Suprapubic skin (tissue), 4 donors: ENCODE results near the gene CLCF1. TPM values are rescaled to one million over a fixed set of nuclear protein-coding genes. Genes with fewer than 3 reads are reported as not detected.

Experiments used
- DNase-seq, 2 donors: peaks; one replicate each; pipeline ENCODE4 v3.0.0-alpha.2; 2019; ENCODE audit warnings: low spot score in 2 of 2
- H3K27ac ChIP-seq: fragments of 200-600 bp; sonication (generic); one replicate; pipeline ENCODE4 v1.5.1; 2019
- H3K27me3 ChIP-seq: fragments of 200-600 bp; sonication (generic); one replicate; pipeline ENCODE4 v1.5.1; 2019
- H3K36me3 ChIP-seq: fragments of 200-600 bp; sonication (generic); one replicate; pipeline ENCODE4 v1.5.1; 2019
- H3K4me1 ChIP-seq: fragments of 200-600 bp; sonication (generic); one replicate; pipeline ENCODE4 v1.5.1; 2019
- H3K4me3 ChIP-seq: fragments of 200-600 bp; sonication (generic); one replicate; pipeline ENCODE4 v1.5.1; 2019; ENCODE audit warnings: mild to moderate bottlenecking
- H3K9me3 ChIP-seq: fragments of 200-600 bp; sonication (generic); one replicate; pipeline ENCODE4 v1.5.1; 2019
- EP300 ChIP-seq: sonication (generic); formaldehyde crosslinking; IDR thresholded peaks from one replicate; pipeline ENCODE4 v1.6.1; 2017; ENCODE audit warnings: antibody characterized with exemption
- POLR2A ChIP-seq, 2 donors: fragments of 450-650 bp; IDR thresholded peaks; one replicate each; pipeline ENCODE4 v1.6.1; 2017; ENCODE audit warnings: antibody characterized with exemption in 2 of 2, mild to moderate bottlenecking in 2 of 2, moderate library complexity in 2 of 2
- POLR2AphosphoS5 ChIP-seq, 3 donors: sonication (generic); formaldehyde crosslinking; IDR thresholded peaks; one replicate each; pipeline ENCODE4 v1.6.1; 2017; ENCODE audit warnings: antibody characterized with exemption in 3 of 3
- WGBS: methylation state at CpG from one replicate; pipeline ENCODE4 v1.1.5; 2018; 5-methylcytosine and 5-hydroxymethylcytosine counted together
- total RNA-seq, 4 donors: library from RNA; depleted of rRNA; stranded (reverse); fragments of >200 nt; gene quantifications; one replicate each; pipeline ENCODE4 v1.1.0, GENCODE V29; 2016
- TF ChIP-seq, protein P1 (sequence below), 2 donors: fragments of 200-600 bp in 1 of 2; fragments of 450-650 bp in 1 of 2; sonication (generic) in 1 of 2; IDR thresholded peaks; one replicate each; pipeline ENCODE4 v1.5.1; 2016 to 2019; ENCODE audit warnings: antibody characterized with exemption in 2 of 2, mild to moderate bottlenecking in 1 of 2, moderate library complexity in 1 of 2

CLCF1 gene
- total RNA-seq, 4 donors from 2014 or later: 2.7 to 5.5 (median 4.0) TPM

DNA sequence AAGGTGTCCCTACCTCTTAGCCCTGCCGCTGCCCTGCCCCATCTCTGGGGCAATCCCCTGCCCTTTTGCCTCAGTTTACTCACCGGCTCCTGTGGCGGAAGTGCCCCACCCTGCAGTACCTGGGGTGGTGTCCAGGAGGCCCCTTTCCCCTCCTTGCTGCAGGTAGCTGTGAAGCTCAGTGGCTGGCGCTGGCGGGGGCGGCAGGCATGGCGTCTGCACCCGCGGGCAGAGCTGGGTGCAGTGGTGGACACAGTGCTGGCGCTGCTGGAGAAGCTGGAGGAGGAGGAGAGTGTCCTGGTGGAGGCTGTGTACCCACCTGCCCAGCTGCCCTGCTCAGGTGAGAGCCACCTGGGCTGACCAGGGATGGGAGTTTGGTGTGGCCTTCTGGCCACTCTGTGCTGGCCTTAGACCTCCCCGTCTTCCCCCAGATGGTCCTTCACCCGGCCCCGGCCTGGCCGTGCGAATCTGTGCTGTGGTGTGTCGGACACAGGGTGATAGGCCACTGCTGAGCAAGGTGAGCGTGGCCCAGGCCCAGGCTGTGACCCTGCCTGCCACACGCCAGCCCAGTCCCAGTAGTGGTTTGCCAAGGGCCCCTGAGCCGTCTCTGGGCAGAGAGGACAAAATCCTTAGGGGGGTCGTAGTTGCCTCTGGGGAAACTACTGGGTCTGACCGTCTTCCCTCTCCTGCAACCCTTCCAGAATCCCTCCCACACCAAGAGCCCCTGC lies 46.1 kb upstream of the CLCF1 start:
- H3K27ac ChIP-seq: peak overlapping the region; percentile 38
- H3K4me3 ChIP-seq: peak overlapping the region; percentile 87
- peaks cover 5% of the 10 kb centered on the region for H3K27me3 ChIP-seq
- no peaks in the 10 kb centered on the region for H3K9me3 ChIP-seq
- DNase-seq: no peak
- H3K36me3 ChIP-seq: no peaks in the 10 kb centered on the region
- 73% methylated on average over 5 of the region's 21 CpGs for WGBS
- TF ChIP-seq EP300: no peak
- no peak for TF ChIP-seq POLR2A (IDR thresholded peaks at IDR 0.05)
- TF ChIP-seq, protein P1, sequence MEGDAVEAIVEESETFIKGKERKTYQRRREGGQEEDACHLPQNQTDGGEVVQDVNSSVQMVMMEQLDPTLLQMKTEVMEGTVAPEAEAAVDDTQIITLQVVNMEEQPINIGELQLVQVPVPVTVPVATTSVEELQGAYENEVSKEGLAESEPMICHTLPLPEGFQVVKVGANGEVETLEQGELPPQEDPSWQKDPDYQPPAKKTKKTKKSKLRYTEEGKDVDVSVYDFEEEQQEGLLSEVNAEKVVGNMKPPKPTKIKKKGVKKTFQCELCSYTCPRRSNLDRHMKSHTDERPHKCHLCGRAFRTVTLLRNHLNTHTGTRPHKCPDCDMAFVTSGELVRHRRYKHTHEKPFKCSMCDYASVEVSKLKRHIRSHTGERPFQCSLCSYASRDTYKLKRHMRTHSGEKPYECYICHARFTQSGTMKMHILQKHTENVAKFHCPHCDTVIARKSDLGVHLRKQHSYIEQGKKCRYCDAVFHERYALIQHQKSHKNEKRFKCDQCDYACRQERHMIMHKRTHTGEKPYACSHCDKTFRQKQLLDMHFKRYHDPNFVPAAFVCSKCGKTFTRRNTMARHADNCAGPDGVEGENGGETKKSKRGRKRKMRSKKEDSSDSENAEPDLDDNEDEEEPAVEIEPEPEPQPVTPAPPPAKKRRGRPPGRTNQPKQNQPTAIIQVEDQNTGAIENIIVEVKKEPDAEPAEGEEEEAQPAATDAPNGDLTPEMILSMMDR (IDR thresholded peaks at IDR 0.05): no peak
- no peak for TF ChIP-seq POLR2AphosphoS5 (IDR thresholded peaks at IDR 0.05)
- peaks cover 70% of the 10 kb centered on the region for H3K4me1 ChIP-seq

DNA sequence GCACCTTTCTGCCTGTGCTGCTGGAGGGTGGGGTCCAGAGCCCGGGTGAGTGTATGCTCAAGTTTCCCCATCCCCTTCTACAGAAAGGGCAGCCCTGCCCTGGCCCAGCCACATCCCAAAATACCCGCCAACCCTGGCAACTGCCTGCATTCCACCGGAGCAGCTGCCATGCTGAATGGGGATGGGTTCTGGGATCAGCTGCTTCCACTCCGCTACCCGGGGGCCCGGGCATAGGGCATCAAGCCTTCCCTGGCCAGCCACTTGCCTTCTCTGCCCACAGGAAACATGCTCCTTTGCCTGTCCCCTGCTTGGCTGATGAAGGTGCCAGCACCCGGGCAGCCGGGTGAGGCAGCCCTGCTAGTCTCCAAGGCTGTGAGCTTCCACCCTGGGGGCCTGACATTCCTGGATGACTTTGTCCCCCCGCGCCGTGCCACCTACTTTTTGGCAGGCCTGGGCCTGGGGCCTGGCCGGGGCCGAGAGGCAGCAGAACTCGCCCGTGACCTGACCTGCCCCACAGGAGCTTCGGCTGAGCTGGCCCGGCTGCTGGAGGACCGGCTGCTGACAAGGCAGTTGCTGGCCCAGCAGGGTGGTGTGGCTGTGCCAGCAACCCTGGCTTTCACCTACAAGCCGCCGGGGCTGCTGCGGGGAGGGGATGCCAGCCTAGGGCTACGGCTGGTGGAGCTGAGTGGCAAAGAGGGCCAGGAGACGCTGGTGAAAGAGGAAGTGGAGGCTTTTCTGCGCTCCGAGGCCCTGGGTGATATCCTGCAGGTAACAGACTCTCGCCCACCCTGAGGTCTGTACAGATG lies 45.3 kb upstream of the CLCF1 start:
- H3K9me3 ChIP-seq: no peaks in the 10 kb centered on the region
- H3K36me3 ChIP-seq: no peaks in the 10 kb centered on the region
- 27% methylated on average over 20 of the region's 26 CpGs for WGBS
- peak overlapping the region; percentile 38 for H3K27ac ChIP-seq
- DNase-seq: no peak
- no peak overlapping the region for H3K4me3 ChIP-seq
- TF ChIP-seq, protein P1 (IDR thresholded peaks at IDR 0.05): no peak
- TF ChIP-seq EP300: no peak
- TF ChIP-seq POLR2A (IDR thresholded peaks at IDR 0.05): no peak
- no peak for TF ChIP-seq POLR2AphosphoS5 (IDR thresholded peaks at IDR 0.05)
- peaks cover 70% of the 10 kb centered on the region for H3K4me1 ChIP-seq
- H3K27me3 ChIP-seq: peaks cover 5% of the 10 kb centered on the region

DNA sequence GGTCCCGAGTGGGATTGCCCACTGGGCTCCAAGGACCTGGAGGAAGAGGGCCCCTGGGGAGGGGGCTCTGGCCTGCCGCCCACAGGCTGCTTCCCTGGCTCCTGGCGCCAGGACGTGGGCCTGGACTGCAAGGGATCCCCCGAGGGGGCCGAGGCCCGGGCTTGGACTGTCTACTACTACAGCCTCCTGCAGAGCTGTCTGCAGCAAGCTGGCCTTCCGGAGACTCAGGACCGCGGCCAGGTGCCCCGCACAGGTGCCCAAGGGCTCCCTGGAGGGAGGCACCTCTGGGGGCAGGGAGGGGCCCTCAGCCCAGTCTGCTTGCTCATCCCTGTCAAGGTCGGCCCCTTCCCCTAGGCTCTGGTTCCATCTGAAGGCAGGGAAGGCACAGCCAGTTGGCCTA lies 44.0 kb upstream of the CLCF1 start:
- Histone ChIP-seq H3K27ac (no peak overlapping the region), H3K9me3 (no peaks in the 10 kb centered on the region), H3K4me1 (peaks cover 67% of the 10 kb centered on the region), H3K27me3 (peaks cover 8% of the 10 kb centered on the region), H3K36me3 (no peaks in the 10 kb centered on the region), H3K4me3 (no peak overlapping the region)
- no peak for DNase-seq
- no CpG with 5 or more reads among the region's 12 CpGs for WGBS
- TF ChIP-seq POLR2AphosphoS5 (IDR thresholded peaks at IDR 0.05) (no peak), POLR2A (IDR thresholded peaks at IDR 0.05) (no peak)

DNA sequence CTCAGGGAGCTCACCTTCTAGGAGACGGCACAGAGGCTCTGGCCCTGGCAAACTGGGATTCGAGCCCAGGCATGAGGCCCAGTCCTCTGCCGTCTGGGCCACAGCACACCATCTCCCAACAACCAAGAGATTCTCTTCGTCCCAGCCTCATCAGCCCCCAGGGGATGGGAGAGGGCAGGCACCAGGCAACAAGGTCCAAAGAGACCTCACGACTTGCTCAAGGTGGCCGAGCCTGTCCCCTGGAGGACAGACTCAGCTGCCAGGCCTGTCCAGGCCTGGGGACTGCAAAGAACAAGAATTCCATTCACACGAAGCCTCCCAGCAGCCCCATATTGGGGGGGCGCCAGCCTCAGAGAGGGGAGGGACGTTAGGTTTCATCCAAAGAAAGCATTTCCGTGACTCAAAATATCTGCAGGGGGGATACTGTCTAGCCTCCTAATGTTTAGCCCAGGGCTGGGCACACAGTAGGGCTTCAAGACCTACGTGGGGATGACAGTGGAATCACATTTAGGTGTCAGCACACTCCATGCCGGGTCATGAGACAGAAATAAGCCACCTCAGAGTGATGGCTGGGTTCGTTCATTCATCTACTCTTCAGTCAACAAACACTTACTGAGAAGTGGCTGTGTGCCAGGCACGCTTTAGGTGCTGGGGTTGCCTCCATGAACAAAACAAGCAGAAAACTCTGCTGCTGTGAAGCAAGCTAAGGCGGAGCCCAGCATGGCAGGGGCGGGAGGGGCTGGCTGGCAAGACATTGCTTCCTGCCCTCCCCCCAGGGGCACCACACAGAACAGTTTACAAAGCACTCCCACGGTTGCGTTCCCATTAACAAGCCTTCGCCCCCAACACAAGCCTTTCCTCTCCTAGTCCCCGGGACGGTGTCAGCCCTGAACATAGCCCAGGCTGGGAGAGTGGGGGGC lies 43.3 kb upstream of the CLCF1 start:
- Histone ChIP-seq H3K27me3 (peaks cover 16% of the 10 kb centered on the region), H3K4me3 (no peak overlapping the region), H3K27ac (no peak overlapping the region), H3K9me3 (no peaks in the 10 kb centered on the region), H3K36me3 (no peaks in the 10 kb centered on the region), H3K4me1 (peaks cover 65% of the 10 kb centered on the region)
- 31% methylated on average over 10 of the region's 21 CpGs for WGBS
- no peak for TF ChIP-seq EP300
- no peak for DNase-seq

DNA sequence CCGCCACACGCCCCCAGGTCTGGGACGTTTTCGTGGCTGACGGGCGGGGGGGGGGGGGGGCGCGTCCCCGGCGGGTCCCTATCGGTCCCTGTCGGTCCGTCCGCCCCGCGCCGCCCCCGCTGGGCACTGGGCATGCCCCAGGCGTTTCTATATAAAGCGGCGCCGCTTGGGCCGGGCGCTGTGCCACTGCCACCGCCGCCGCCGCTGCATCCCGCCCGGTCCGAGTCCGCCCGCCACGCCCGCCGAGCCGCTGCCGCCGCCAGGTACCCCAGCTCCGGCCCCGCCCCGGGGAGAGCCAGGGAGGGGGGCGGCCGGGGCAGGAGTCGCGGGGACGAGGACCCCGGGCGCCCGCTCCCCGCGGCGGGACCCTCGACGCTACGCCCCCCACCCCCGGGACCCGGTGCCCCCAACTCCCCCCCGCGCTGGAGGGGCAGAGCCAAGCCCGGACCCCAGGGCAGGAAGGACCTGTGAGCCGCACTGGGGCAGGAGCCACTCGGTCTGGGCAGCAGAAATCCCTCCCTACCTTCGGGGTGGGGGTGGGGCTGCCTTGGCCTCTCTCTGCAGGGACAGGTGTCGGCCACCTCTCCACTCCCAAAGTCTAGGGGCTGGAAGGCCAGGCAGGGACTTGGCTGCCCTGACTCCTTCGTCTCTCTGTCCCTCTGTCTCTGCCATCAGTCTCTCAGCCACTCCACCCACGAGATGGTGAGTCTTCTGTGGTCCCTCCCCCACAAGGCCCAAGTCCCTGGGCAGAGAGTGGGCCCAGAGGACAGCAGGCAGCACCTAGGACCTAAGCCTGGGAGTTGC lies 42.3 kb upstream of the CLCF1 start, which contains the start of gene CARNS1:
TSS of gene CARNS1 (plus strand) at position 178 of the 804 bp plus-strand sequence. CDS start at position 700, 522 bp downstream.
- 20% methylated on average over 4 of the region's 67 CpGs for WGBS
- TF ChIP-seq POLR2A (IDR thresholded peaks at IDR 0.05) (no peak), POLR2AphosphoS5 (IDR thresholded peaks at IDR 0.05) (no peak), EP300 (no peak)
- TF ChIP-seq, protein P1 (IDR thresholded peaks at IDR 0.05): no peak
- H3K4me1 ChIP-seq: peaks cover 59% of the 10 kb centered on the region
- no peaks in the 10 kb centered on the region for H3K36me3 ChIP-seq
- no peaks in the 10 kb centered on the region for H3K9me3 ChIP-seq
- no peak for DNase-seq
- H3K27ac ChIP-seq: no peak within 1 kb of the TSS
- H3K27me3 ChIP-seq: peaks cover 24% of the 10 kb centered on the region
- H3K4me3 ChIP-seq: peak within 1 kb of the TSS; percentile 42
